H1 (cell line): ENCODE results near the gene SPATA13. TPM values are rescaled to one million over a fixed set of nuclear protein-coding genes. Genes with fewer than 3 reads are reported as not detected.

ENCODE experiments used
- CTCF ChIA-PET: fragments of 300-600 bp; sonication (Branson Sonifier 250); formaldehyde crosslinking; loops from one replicate; lab custom pipeline; 2021; ENCODE audit not compliant: partially characterized antibody; lab: Charles Lee
- POLR2A ChIA-PET: fragments of 300-600 bp; sonication (Branson Sonifier 250); formaldehyde crosslinking; loops from one replicate; lab custom pipeline; 2021; ENCODE audit warnings: inconsistent platforms; ENCODE audit not compliant: partially characterized antibody; lab: Charles Lee
- DNase-seq, 2 experiments: peaks; one replicate each; pipeline versions ENCODE4 v3.0.0 to v3.0.0-alpha.2; 2010 to 2022; ENCODE audit warnings: low spot score in 2 of 2, low read depth in 1 of 2, mixed read lengths in 1 of 2
- FAIRE-seq: peaks from 2 replicates; lab custom pipeline; 2011; peaks lifted over from hg19 to GRCh38; lab: Jason Lieb, UNC
- H2AFZ ChIP-seq: 2 replicates; pipeline ENCODE4 v1.8.1; 2012; ENCODE audit warnings: low read length, inconsistent platforms
- H2AK5ac ChIP-seq: 2 replicates; pipeline ENCODE4 v1.6.1; 2013; ENCODE audit warnings: low read depth, low read length
- H2BK120ac ChIP-seq: replicated peaks from 2 replicates; pipeline ENCODE3; 2013; ENCODE audit warnings: low read depth, low read length, inconsistent platforms
- H2BK12ac ChIP-seq: 2 replicates; pipeline ENCODE4 v1.6.1; 2013; ENCODE audit warnings: low read depth, low read length
- H2BK15ac ChIP-seq: 2 replicates; pipeline ENCODE4 v1.6.1; 2013; ENCODE audit warnings: low read length
- H2BK20ac ChIP-seq: 2 replicates; pipeline ENCODE4 v1.6.1; 2013; ENCODE audit warnings: low read length
- H2BK5ac ChIP-seq: 2 replicates; pipeline ENCODE4 v1.6.1; 2013; ENCODE audit warnings: low read depth, low read length
- H3K14ac ChIP-seq: 2 replicates; pipeline ENCODE4 v1.6.1; 2013; ENCODE audit warnings: inconsistent platforms; ENCODE audit not compliant: insufficient read length
- H3K18ac ChIP-seq: 2 replicates; pipeline ENCODE4 v1.6.1; 2013; ENCODE audit warnings: low read length; ENCODE audit errors: extremely low read depth
- H3K23ac ChIP-seq: 2 replicates; pipeline ENCODE4 v1.6.1; 2013; ENCODE audit warnings: inconsistent platforms; ENCODE audit not compliant: insufficient read length
- H3K23me2 ChIP-seq: 2 replicates; pipeline ENCODE4 v1.6.1; 2013; ENCODE audit warnings: low read depth, low read length
- H3K27ac ChIP-seq: 2 replicates; pipeline ENCODE4 v1.6.1; 2011; ENCODE audit warnings: low read depth, low read length, inconsistent platforms
- H3K27me3 ChIP-seq, 4 experiments: replicated peaks in 1 of 4; 1 replicate in 1 of 4; 2 replicates in 3 of 4; pipeline versions ENCODE4 v1.6.1 to v1.8.1; 2011 to 2013; ENCODE audit warnings: low read length in 3 of 4, mild to moderate bottlenecking in 3 of 4, inconsistent platforms in 2 of 4, mixed read lengths in 2 of 4, moderate library complexity in 1 of 4; ENCODE audit not compliant: control insufficient read depth in 3 of 4, insufficient read depth in 3 of 4; ENCODE audit errors: extremely low read depth in 1 of 4
- H3K36me3 ChIP-seq, 4 experiments: 2 replicates each; pipeline versions ENCODE4 v1.6.1 to v1.8.1; 2011 to 2013; ENCODE audit warnings: mild to moderate bottlenecking in 4 of 4, low read length in 3 of 4, moderate library complexity in 2 of 4, control low read depth in 1 of 4, inconsistent platforms in 1 of 4; ENCODE audit not compliant: insufficient read depth in 4 of 4, control insufficient read depth in 2 of 4
- H3K4ac ChIP-seq: replicated peaks from 2 replicates; pipeline ENCODE3; 2013; ENCODE audit warnings: low read length, low read depth, mixed read lengths, inconsistent platforms; ENCODE audit not compliant: insufficient read length
- H3K4me1 ChIP-seq, 4 experiments: replicated peaks in 1 of 4; 1 replicate in 1 of 4; 2 replicates in 3 of 4; pipeline versions ENCODE4 v1.6.1 to v1.8.1; 2011 to 2013; ENCODE audit warnings: low read length in 3 of 4, inconsistent platforms in 2 of 4, mixed read lengths in 1 of 4; ENCODE audit not compliant: insufficient read depth in 4 of 4, control insufficient read depth in 3 of 4
- H3K4me2 ChIP-seq, 2 experiments: 2 replicates each; pipeline versions ENCODE4 v1.6.1 to v1.8.1; 2011 to 2013; ENCODE audit warnings: low read depth in 2 of 2, low read length in 2 of 2, control low read depth in 1 of 2, inconsistent platforms in 1 of 2, mild to moderate bottlenecking in 1 of 2; ENCODE audit not compliant: insufficient read depth in 1 of 2
- H3K4me3 ChIP-seq, 4 experiments: fragments of 200-600, 300-600 bp in 1 of 4; sonication (generic), shearing (Covaris generic), sonication (Bioruptor Twin) in 1 of 4; 2 replicates each; pipeline versions ENCODE4 v1.5.1 to v1.8.1; 2011 to 2016; ENCODE audit warnings: low read length in 4 of 4, low read depth in 3 of 4, control low read depth in 2 of 4, inconsistent platforms in 2 of 4, mild to moderate bottlenecking in 2 of 4, mixed read lengths in 1 of 4, moderate library complexity in 1 of 4; ENCODE audit not compliant: insufficient read depth in 2 of 4; ENCODE audit errors: extremely low read depth in 1 of 4
- H3K56ac ChIP-seq: replicated peaks from 2 replicates; pipeline ENCODE3; 2013; ENCODE audit warnings: low read depth, mild to moderate bottlenecking, mixed read lengths, low read length, inconsistent platforms; ENCODE audit not compliant: insufficient read length
- H3K79me1 ChIP-seq: 2 replicates; pipeline ENCODE4 v1.6.1; 2013; ENCODE audit warnings: low read depth, low read length, control low read depth
- H3K79me2 ChIP-seq, 2 experiments: 2 replicates each; pipeline versions ENCODE4 v1.6.1 to v1.8.1; 2012 to 2013; ENCODE audit warnings: low read length in 2 of 2, mild to moderate bottlenecking in 2 of 2, inconsistent platforms in 1 of 2; ENCODE audit not compliant: insufficient read depth in 2 of 2, control insufficient read depth in 1 of 2
- H3K9ac ChIP-seq, 4 experiments: replicated peaks in 1 of 4; 1 replicate in 1 of 4; 2 replicates in 3 of 4; pipeline versions ENCODE4 v1.6.1 to v1.8.1; 2011 to 2013; ENCODE audit warnings: low read depth in 3 of 4, low read length in 3 of 4, control low read depth in 2 of 4, mild to moderate bottlenecking in 2 of 4, moderate library complexity in 2 of 4, inconsistent platforms in 1 of 4; ENCODE audit errors: extremely low read depth in 1 of 4
- H3K9me3 ChIP-seq, 2 experiments: 2 replicates each; pipeline versions ENCODE4 v1.6.1 to v1.8.1; 2012 to 2013; ENCODE audit warnings: mild to moderate bottlenecking in 2 of 2, moderate library complexity in 2 of 2, control low read depth in 1 of 2, inconsistent platforms in 1 of 2, low read depth in 1 of 2, low read length in 1 of 2, mixed read lengths in 1 of 2; ENCODE audit not compliant: insufficient read depth in 2 of 2
- H4K20me1 ChIP-seq, 2 experiments: replicated peaks in 1 of 2; 2 replicates each; pipeline versions ENCODE3 to v1.8.1; 2011 to 2013; ENCODE audit warnings: inconsistent platforms in 2 of 2, low read length in 2 of 2, mild to moderate bottlenecking in 1 of 2; ENCODE audit not compliant: insufficient read depth in 2 of 2, control insufficient read depth in 1 of 2
- H4K5ac ChIP-seq: 2 replicates; pipeline ENCODE4 v1.6.1; 2013; ENCODE audit warnings: low read length, low read depth, mixed read lengths, inconsistent platforms; ENCODE audit not compliant: insufficient read length
- H4K8ac ChIP-seq: 2 replicates; pipeline ENCODE4 v1.8.0; 2013; ENCODE audit warnings: mild to moderate bottlenecking, moderate library complexity, low read length, inconsistent platforms; ENCODE audit not compliant: insufficient read depth; ENCODE audit errors: extremely low read depth
- H4K91ac ChIP-seq: replicated peaks from 2 replicates; pipeline ENCODE3; 2013; ENCODE audit warnings: low read length, mixed read lengths, inconsistent platforms; ENCODE audit not compliant: insufficient read length
- CBX5 ChIP-seq: fragments of 300-800, 300-1000 bp; sonication (generic); IDR thresholded peaks from 2 replicates; pipeline ENCODE4 v1.7.1; 2016; ENCODE audit warnings: antibody characterized with exemption, low read length, low read depth
- CBX8 ChIP-seq: fragments of 300-800, 300-1000 bp; sonication (generic); IDR thresholded peaks from 2 replicates; pipeline ENCODE4 v1.7.1; 2016; ENCODE audit warnings: low read depth, low read length, borderline replicate concordance
- CHD2 ChIP-seq: IDR thresholded peaks from 2 replicates; pipeline ENCODE4 v1.6.1; 2012; ENCODE audit warnings: low read length, improper control_type of control experiment
- CREB1 ChIP-seq: IDR thresholded peaks from 2 replicates; pipeline ENCODE4 v1.6.1; 2012; ENCODE audit warnings: inconsistent platforms
- GABPA ChIP-seq: IDR thresholded peaks from 2 replicates; pipeline ENCODE4 v1.6.1; 2011; ENCODE audit warnings: mild to moderate bottlenecking, low read length, moderate library complexity, borderline replicate concordance; ENCODE audit not compliant: insufficient read depth
- HDAC6 ChIP-seq: IDR thresholded peaks from one replicate; pipeline ENCODE4 v1.7.1; 2012; ENCODE audit warnings: low read depth, mild to moderate bottlenecking, inconsistent platforms, low read length, moderate library complexity
- KDM1A ChIP-seq: fragments of 200-600, 300-600 bp; sonication (generic); IDR thresholded peaks from 2 replicates; pipeline ENCODE4 v1.7.1; 2016; ENCODE audit warnings: mild to moderate bottlenecking, low read length, borderline replicate concordance
- KDM4A ChIP-seq: IDR thresholded peaks from one replicate; pipeline ENCODE4 v1.7.1; 2012; ENCODE audit warnings: low read depth, mild to moderate bottlenecking, moderate library complexity, low read length, inconsistent platforms; ENCODE audit not compliant: severe bottlenecking
- POLR2A ChIP-seq, 2 experiments: IDR thresholded peaks; 1 replicate in 1 of 2; 2 replicates in 1 of 2; pipeline ENCODE4 v1.6.1; 2011; ENCODE audit warnings: low read depth in 2 of 2, low read length in 2 of 2, mild to moderate bottlenecking in 2 of 2; ENCODE audit errors: control extremely low read depth in 1 of 2
- RFX5 ChIP-seq: IDR thresholded peaks from 2 replicates; pipeline ENCODE4 v1.6.1; 2011; ENCODE audit warnings: low read depth, low read length, improper control_type of control experiment, borderline replicate concordance
- RNF2 ChIP-seq: fragments of 200-900, 300-1000 bp; sonication (generic); IDR thresholded peaks from 2 replicates; pipeline ENCODE4 v1.7.1; 2016; ENCODE audit warnings: borderline replicate concordance, low read depth, mild to moderate bottlenecking, antibody characterized with exemption, low read length; ENCODE audit not compliant: poor library complexity, severe bottlenecking; ENCODE audit errors: missing control alignments
- SP1 ChIP-seq: IDR thresholded peaks from 2 replicates; pipeline ENCODE4 v1.6.1; 2011; ENCODE audit warnings: low read depth, low read length
- SRF ChIP-seq: IDR thresholded peaks from 2 replicates; pipeline ENCODE4 v1.6.1; 2011; ENCODE audit warnings: mild to moderate bottlenecking, low read depth, low read length, moderate library complexity
- WGBS, 2 experiments: shearing (Covaris generic) in 1 of 2; methylation state at CpG; one replicate each; pipeline versions ENCODE4 v1.1.6 to v1.1.7; 2013 to 2015; ENCODE audit warnings: low lambda C conversion rate in 2 of 2, mixed read lengths in 2 of 2, inconsistent platforms in 1 of 2, low coverage in 1 of 2, missing lambda C conversion rate in 1 of 2; ENCODE audit not compliant: insufficient replicate concordance in 2 of 2, insufficient coverage in 1 of 2, insufficient read length in 1 of 2; ENCODE audit errors: extremely low coverage in 1 of 2, missing lambda C conversion rate in 1 of 2; 5-methylcytosine and 5-hydroxymethylcytosine counted together
- polyA plus RNA-seq, 7 experiments: library from polyadenylated mRNA; depleted of rRNA in 3 of 7; stranded (reverse) in 5 of 7; unstranded in 2 of 7; fragments of >200 nt in 5 of 7; fragments of 200-250 nt in 2 of 7; gene quantifications; 1 replicate in 5 of 7; 2 replicates in 1 of 7; 4 replicates in 1 of 7; pipeline versions ENCODE4 v1.2.1 to v1.2.3, GENCODE V29; 2011 to 2013; ENCODE audit warnings: missing spikeins in 2 of 7, mixed read lengths in 2 of 7
- total RNA-seq: library from RNA; stranded (reverse); fragmentation: NEBNext Ultra II Directional; extraction: Animal tissue kit (Norgen Biotek cat#: 25700); gene quantifications from 2 replicates; pipeline ENCODE4 v1.2.1, GENCODE V29; 2021
- TF ChIP-seq, protein P1 (sequence below): IDR thresholded peaks from 2 replicates; pipeline ENCODE4 v1.6.1; 2011; ENCODE audit warnings: low read length, improper control_type of control experiment

SPATA13 gene
- total and polyA plus RNA-seq, 2 of the 8 experiments (the other 6 are each of a cell fraction or from before 2014, with no cell fraction given), result 12.6 to 30.9 TPM

DNA sequence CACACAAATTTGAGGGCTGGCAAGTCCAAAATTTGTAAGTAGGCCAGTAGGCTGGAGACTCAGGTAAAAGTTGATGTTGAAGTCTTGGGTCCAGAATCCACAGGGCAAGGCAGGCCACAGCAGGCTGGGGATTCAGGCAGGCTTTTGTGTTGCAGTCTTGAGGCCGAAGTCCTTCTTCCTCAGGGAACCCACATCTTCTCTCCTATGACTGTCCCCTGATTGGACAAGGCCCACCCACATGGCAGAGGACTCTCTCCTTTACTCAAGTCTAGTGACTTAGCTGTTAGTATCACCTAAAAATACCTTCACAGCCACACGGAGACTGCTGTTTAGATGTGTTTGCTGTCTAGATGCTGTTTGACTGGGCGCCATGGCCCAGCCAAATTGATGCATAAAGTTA lies 9.9 kb upstream of the SPATA13 start:
- FAIRE-seq, result no peak
- Histone ChIP-seq H2BK5ac (no peak overlapping the region), H3K4ac (no peak overlapping the region), H2AFZ (no peak overlapping the region), H3K56ac (no peak overlapping the region)
- CTCF ChIA-PET, result interaction anchor here (1.5 kb wide), 1 partner anchor 187 kb away, joined by 4 read pairs; no protein-coding TSS in a partner anchor
- TF ChIP-seq, protein P1, sequence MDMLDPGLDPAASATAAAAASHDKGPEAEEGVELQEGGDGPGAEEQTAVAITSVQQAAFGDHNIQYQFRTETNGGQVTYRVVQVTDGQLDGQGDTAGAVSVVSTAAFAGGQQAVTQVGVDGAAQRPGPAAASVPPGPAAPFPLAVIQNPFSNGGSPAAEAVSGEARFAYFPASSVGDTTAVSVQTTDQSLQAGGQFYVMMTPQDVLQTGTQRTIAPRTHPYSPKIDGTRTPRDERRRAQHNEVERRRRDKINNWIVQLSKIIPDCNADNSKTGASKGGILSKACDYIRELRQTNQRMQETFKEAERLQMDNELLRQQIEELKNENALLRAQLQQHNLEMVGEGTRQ, result no peak
- no peak for TF ChIP-seq CBX5
- no peak for TF ChIP-seq CREB1
- TF ChIP-seq RNF2, result no peak
- TF ChIP-seq SP1, result no peak
- no peak for TF ChIP-seq POLR2A (IDR thresholded peaks at IDR 0.05; ENCODE audit: control extremely low read depth in 1 of 2, low read depth in 2 of 2, low read length in 2 of 2)
- no peak for TF ChIP-seq CHD2
- TF ChIP-seq KDM4A, result no peak
- no peak for TF ChIP-seq GABPA
- no peak for TF ChIP-seq KDM1A
- no peak for TF ChIP-seq CBX8
- TF ChIP-seq HDAC6, result no peak
- no peak for TF ChIP-seq RFX5
- TF ChIP-seq SRF, result no peak
- TF ChIP-seq, all 59 proteins: peak for 0
- no peak overlapping the region for H2BK12ac ChIP-seq
- no peak overlapping the region for H3K14ac ChIP-seq
- H4K20me1 ChIP-seq, result no peaks in the 10 kb centered on the region
- H3K36me3 ChIP-seq, result no peaks in the 10 kb centered on the region
- H3K4me3 ChIP-seq, result no peak overlapping the region
- DNase-seq, result no peak
- H3K79me1 ChIP-seq, result no peaks in the 10 kb centered on the region
- no peak overlapping the region for H3K23ac ChIP-seq
- H3K23me2 ChIP-seq, result no peaks in the 10 kb centered on the region
- H3K79me2 ChIP-seq, result no peaks in the 10 kb centered on the region
- H4K8ac ChIP-seq, result no peak overlapping the region
- POLR2A ChIA-PET, result no interaction called here
- H4K91ac ChIP-seq, result no peak overlapping the region
- H3K4me1 ChIP-seq, result peaks cover 0 to 5% (median 3%) of the 10 kb centered on the region in 4 experiments; a peak in 6 of 7 replicates
- no peak overlapping the region for H2BK20ac ChIP-seq
- H3K9ac ChIP-seq, result no peak overlapping the region
- no peak overlapping the region for H3K18ac ChIP-seq
- no peak overlapping the region for H2AK5ac ChIP-seq
- no peak overlapping the region for H3K4me2 ChIP-seq
- WGBS, 2 experiments, result 88% methylated on average over 3 of the region's 3 CpGs; no CpG with 5 or more reads in 1 of the 2 experiments
- H3K9me3 ChIP-seq, result no peaks in the 10 kb centered on the region
- H3K27me3 ChIP-seq, result no peaks in the 10 kb centered on the region; a peak in 1 of 7 replicates
- no peak overlapping the region for H2BK15ac ChIP-seq
- no peak overlapping the region for H3K27ac ChIP-seq
- no peak overlapping the region for H4K5ac ChIP-seq
- no peak overlapping the region for H2BK120ac ChIP-seq
